GM23338 (cell line): ENCODE data around the gene CLOCK.

Experiments used
- TF ChIP-seq, protein P1 (sequence below), 2 experiments: fragments of 200-600 bp in 1 of 2; sonication (generic) in 1 of 2; conservative IDR thresholded peaks; 2 replicates each; pipeline versions ENCODE4 v1.5.1 to v1.6.1; 2016 to 2017; ENCODE audit warnings: antibody characterized with exemption in 2 of 2, low read depth in 2 of 2, mild to moderate bottlenecking in 2 of 2, moderate library complexity in 1 of 2
- TF ChIP-seq, protein P2 (sequence below): IDR thresholded peaks from one replicate; pipeline ENCODE4 v1.6.1; 2018; ENCODE audit warnings: antibody characterized with exemption; ENCODE audit not compliant: unreplicated experiment

DNA sequence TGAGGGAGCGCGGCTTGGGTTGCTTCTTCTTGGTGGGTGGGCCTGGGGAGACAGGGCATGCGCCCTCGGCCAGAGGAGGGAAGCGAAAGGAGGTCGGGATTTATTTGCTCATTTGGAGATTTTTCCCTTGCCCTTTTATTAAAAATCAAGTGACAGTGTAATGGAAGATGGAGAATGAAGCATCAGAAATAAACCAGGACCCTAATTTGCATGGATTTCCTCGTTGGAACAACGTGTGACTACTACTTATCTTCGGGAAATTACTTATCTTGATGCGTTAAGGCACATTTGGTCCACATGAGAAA, 709 bp upstream of the CLOCK start:
- TF ChIP-seq, protein P1, sequence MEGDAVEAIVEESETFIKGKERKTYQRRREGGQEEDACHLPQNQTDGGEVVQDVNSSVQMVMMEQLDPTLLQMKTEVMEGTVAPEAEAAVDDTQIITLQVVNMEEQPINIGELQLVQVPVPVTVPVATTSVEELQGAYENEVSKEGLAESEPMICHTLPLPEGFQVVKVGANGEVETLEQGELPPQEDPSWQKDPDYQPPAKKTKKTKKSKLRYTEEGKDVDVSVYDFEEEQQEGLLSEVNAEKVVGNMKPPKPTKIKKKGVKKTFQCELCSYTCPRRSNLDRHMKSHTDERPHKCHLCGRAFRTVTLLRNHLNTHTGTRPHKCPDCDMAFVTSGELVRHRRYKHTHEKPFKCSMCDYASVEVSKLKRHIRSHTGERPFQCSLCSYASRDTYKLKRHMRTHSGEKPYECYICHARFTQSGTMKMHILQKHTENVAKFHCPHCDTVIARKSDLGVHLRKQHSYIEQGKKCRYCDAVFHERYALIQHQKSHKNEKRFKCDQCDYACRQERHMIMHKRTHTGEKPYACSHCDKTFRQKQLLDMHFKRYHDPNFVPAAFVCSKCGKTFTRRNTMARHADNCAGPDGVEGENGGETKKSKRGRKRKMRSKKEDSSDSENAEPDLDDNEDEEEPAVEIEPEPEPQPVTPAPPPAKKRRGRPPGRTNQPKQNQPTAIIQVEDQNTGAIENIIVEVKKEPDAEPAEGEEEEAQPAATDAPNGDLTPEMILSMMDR (conservative IDR thresholded peaks at IDR 0.05; ENCODE audit: low read depth in 2 of 2), result no peak
- TF ChIP-seq, protein P2, sequence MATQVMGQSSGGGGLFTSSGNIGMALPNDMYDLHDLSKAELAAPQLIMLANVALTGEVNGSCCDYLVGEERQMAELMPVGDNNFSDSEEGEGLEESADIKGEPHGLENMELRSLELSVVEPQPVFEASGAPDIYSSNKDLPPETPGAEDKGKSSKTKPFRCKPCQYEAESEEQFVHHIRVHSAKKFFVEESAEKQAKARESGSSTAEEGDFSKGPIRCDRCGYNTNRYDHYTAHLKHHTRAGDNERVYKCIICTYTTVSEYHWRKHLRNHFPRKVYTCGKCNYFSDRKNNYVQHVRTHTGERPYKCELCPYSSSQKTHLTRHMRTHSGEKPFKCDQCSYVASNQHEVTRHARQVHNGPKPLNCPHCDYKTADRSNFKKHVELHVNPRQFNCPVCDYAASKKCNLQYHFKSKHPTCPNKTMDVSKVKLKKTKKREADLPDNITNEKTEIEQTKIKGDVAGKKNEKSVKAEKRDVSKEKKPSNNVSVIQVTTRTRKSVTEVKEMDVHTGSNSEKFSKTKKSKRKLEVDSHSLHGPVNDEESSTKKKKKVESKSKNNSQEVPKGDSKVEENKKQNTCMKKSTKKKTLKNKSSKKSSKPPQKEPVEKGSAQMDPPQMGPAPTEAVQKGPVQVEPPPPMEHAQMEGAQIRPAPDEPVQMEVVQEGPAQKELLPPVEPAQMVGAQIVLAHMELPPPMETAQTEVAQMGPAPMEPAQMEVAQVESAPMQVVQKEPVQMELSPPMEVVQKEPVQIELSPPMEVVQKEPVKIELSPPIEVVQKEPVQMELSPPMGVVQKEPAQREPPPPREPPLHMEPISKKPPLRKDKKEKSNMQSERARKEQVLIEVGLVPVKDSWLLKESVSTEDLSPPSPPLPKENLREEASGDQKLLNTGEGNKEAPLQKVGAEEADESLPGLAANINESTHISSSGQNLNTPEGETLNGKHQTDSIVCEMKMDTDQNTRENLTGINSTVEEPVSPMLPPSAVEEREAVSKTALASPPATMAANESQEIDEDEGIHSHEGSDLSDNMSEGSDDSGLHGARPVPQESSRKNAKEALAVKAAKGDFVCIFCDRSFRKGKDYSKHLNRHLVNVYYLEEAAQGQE, result no peak
